Bladder microvascular endothelial cell (primary cell): Measurements from ENCODE around the gene RPS13. TPM values are rescaled to one million over a fixed set of nuclear protein-coding genes. Genes with fewer than 3 reads are reported as not detected.

ENCODE experiments used
- total RNA-seq: library from RNA; depleted of rRNA; stranded (reverse); fragments of >200 nt; gene quantifications from 2 replicates; pipeline ENCODE4 v1.2.3, GENCODE V29; 2014

RPS13 gene
- total RNA-seq: 764 and 839 TPM in 2 replicates

DNA sequence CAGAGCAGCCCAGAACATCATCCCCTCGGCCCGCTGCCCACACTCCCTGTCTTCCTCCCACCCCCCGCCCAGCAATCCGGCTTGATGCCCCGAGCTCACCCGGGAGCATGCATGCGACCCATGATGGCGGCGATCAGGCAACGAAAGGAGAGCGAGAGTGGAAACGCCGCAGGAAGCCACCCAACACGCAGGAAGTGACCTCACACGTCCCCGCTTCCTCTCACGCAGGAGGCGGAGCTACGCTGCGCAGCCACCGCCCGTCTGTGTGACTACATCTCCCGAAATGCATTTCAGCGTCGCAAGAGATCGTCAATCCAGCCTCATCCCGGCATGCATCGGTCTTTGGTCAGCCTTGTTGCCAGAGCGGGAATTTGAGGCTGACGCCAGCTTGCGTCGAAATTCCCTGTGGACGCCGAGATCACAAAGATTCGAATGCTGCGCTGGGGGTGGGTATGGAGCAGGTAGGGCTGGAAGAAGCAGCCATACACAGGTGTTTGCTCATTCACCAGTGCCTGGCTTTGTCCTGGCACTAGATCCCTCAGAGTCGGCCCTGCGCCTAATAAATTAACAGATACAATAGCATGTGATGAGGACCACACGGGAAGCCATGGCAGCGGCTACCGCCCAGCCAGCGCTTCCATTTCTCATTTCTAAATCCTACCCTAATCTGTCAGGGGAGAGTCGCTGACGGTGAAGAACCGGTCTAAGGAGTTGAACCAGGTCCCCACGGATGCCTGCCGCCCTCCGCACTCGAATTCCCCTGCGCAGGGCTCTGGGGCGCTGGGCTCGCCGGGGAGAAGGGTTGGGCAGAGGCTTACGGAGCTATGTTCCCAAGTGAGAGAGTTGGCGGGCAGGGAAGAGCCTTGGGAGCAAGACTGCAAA is at the start of gene RPS13:
RPS13 (minus strand) TSS at position 148 of the 882 bp plus-strand sequence; CDS start at position 122, 26 bp downstream.

Other genes starting within 250 kb of the RPS13 start
- 0.32 and 9.8 TPM in 2 replicates for gene PLEKHA7, start 63.3 kb downstream of the RPS13 start, total RNA-seq
- gene PIK3C2A, start 130.3 kb upstream of the RPS13 start, total RNA-seq: 44.0 and 73.1 TPM in 2 replicates
- 55.0 and 61.2 TPM in 2 replicates for gene NUCB2, start 199.1 kb upstream of the RPS13 start, total RNA-seq